HG03097 (cell line): Measurements from ENCODE around the gene SNED1.

Source experiments
- ATAC-seq: cut with Tn5 transposase; IDR thresholded peaks from one replicate; pipeline ENCODE4 v1.9.1; 2021; ENCODE audit not compliant: unreplicated experiment, low FRiP score

Gene SNED1

GRCh38 chr2:240959941-240960308, 38.5 kb upstream of the SNED1 start:
- no peak for ATAC-seq

- no peak for ATAC-seq
These were observed 38.0 kb upstream of the SNED1 start for GRCh38 chr2:240960309-240960970.

DNA sequence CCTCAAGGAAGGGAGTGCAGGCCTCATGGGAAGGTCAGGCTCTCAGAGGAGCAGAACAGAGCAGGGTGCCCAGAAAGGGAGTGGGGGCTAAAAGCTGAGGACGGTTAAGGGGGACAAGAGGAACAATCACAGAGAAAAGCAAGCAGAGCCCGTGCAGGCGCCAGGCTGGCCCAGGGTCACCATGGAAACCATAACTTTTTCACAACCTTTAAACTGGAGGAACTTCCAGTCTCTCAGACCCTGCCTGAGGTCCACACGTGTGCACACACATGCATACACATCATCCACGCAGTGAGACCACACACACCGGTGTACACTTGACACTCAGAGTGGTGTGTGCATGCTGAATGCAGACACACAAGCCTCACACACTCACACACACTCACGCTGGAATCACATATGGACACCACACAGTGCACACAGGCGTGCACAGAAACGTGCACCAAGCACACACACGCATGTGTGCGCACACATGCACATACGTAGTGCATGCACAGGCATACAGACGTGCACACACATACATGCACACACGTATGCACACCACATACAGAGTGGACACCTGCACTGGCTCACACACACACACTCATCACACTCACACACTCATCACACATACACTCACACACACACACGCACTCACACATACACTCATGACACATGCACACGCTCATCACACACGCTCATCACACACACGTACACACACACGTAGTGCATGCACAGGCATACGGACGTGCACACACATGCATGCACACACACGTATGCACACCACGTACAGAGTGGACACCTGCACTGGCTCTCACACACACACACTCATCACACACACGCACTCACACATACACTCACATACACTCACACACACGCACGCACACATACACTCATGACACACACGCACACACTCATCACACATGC, 37.2 kb upstream of the SNED1 start:
- no peak for ATAC-seq

- no peak for ATAC-seq
These were observed 36.5 kb upstream of the SNED1 start for GRCh38 chr2:240961910-240962299.

DNA sequence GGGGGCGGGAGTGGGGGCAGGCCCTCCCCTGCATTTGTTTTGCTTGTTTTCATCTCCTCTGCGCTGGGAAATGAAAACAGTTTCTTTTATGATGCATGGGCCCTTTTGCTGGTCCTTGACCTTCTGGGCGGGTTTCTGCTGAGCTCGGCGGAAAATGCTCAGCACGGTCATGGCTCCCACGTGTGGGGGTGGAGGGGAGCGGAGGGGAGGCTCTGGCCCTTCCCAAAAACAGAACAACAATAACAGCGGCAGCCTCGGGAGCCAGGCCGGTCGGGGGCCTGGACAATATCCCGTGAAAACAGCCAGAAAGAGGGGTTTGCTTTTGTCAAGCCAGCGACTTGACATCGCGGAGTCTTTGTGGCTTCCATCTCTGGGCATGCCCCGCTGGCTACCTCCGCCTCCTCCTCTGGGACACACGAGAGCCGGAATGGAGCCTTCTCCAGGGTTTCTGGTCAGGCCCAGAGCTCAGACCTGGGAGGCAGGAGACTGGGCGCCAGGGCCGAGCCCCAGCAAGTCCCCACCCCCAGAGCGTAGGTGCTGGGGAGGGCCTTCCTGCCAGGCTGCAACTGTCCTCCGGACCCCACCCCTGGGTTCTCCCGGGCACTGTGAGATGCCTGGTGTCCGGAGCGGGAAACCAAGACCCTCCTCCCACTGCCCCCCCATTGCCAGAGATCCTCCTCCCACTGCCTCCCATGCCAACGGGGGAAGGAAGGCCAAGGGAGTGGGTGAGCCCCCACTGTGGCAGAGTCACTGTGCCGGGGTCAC, 35.9 kb upstream of the SNED1 start:
- ATAC-seq = no peak

- ATAC-seq = no peak
These were observed 35.2 kb upstream of the SNED1 start for GRCh38 chr2:240963065-240963867.

GRCh38 chr2:240963868-240964703, 34.3 kb upstream of the SNED1 start:
- no peak for ATAC-seq

DNA sequence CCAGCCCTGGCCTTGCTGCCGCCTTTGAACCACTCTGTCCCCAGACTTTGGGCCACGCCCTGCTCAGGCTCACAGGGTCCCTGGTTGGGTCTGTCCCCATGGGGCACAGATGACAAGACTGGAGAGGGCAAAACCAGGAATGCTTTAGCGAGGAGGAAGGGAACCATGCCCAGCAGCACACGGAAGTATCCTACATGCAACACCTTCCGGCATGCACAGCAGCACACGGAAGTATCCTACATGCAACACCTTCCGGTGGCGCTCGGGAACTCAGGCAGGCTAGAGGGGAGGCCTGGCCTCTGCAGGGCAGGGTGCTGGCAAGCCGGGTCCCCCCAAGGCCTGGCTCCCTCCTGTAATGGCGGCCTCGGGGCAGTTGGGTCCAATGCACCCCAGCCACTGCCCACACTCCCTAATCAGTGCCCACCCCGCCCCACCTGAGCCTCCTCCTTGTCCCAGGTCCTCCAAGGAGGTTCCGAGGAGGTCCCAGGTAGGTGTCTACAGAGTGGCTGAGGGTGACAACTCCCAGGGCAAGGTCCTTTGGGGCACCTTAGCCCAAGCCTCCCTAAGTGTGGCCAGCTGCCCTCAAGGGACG, 33.6 kb upstream of the SNED1 start:
- ATAC-seq = no peak

DNA sequence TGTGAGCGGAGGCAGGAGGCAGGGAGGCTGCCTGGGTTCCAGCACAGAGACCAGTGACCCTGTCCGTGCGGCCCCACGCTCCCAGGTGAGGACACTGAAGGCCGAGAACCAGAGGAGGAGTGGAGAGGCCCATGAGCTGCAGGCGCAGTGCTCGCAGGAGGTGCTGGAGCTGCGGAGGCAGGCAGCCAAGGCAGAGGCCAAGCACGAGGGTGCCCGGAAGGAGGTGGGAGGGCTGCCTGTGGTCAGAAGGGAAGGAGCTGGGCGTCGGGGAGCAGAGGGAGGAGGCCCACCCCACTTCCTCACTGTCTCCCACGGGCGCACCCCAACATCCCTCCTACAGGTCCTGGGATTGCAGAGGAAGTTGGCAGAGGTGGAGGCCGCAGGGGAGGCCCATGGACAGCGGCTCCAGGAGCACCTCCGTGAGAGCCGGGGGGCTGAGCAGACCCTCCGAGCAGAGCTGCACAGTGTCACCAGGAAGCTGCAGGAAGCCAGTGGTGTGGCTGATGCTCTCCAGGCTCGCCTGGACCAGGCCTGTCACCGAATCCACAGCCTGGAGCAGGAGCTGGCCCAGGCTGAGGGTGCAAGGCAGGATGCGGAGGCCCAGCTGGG, 33.0 kb upstream of the SNED1 start:
- no peak for ATAC-seq

DNA sequence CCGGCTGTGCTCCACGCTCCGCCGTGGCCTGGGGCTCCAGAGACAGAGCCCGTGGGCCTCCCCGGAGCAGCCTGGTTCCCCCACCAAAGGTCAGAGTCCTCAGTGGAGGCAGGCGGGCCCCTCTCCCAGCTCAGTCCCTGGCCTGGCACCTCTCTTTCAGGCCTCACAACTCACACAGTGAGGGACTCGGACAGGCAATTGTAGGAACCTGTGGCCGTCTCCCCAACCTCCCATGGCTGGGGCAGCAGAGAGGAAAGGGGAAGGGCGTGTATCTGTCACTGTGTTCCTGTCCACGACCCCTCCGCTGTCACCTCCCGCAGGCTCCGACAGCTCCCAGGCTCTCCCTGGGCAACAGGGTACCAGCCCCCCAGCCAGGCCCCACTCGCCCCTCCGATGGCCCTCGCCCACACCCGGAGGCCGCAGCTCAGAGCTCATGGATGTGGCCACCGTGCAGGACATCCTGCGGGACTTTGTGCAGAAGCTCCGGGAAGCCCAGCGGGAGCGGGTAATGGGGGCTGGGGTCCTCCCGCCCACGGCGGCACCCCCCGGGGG, 32.4 kb upstream of the SNED1 start:
- ATAC-seq = no peak

DNA sequence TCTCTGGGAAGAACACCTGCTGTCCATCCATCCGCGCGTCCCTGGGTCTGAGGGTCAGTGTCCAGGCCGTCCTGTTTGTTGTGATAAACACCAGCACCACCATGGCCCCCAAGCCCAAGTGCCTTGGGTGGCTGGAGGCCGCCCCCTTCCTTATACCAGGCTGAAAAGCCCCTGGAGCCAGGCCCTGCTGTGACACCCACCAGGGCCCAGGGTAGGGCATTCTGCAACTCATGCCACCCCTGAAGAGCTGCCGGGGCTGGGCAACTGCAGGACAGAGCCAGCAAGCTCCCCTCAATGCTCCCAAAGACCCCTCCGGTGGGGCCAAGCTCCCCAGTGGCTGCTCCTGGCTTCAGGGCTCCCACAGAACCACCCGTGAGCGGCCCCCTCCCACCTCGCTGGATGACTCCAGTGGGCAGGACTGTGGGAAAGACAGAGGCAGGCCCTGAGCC, 31.9 kb upstream of the SNED1 start:
- no peak for ATAC-seq

DNA sequence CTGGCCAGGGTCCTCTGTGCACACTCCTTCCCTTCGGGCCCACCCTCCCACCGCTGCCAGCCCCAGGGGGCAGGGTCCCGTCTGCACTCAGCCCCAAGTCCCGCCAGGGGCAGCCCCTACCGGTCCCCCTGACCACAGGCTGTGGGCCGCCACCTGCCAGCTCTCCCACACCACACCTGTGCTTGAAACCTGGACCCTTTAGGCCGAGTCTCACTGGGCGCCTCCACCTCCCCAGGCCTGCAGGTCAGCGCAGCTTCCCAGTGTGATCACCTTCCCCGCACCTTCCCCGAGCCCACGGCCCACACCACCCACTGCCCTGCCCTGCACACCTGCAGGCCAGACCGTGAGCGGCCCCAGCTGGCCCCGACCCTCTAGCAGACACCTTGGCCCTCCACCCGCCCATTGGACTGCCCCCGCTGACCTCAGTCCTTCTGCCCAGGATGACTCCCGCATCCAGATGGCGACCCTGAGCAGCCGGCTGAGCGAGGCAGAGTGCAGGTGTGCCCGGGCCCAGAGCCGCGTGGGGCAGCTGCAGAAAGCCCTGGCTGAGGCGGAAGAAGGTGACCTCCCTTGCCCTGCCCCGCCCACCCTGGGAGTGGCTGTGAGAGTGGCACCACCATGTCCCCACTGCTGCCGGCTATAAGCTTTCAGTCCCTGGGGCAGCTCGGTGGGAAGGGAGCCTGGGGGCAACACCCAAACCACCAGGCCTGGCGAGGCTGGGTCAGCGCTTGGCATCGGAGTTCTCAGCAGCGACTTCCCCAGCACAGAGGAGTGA, 31.3 kb upstream of the SNED1 start:
- ATAC-seq = no peak

- no peak for ATAC-seq
These were observed 30.5 kb upstream of the SNED1 start for GRCh38 chr2:240967681-240968621.

- no peak for ATAC-seq
These were observed 29.4 kb upstream of the SNED1 start for GRCh38 chr2:240968731-240969624.

- ATAC-seq = no peak
These were observed 28.3 kb upstream of the SNED1 start for GRCh38 chr2:240970104-240970503.

GRCh38 chr2:240970816-240971215, 27.6 kb upstream of the SNED1 start:
- ATAC-seq = no peak
